Neural cell (in vitro differentiated cells): ENCODE measurements around the gene MAPK1.

Experiments used
- CTCF ChIP-seq: fragments of 450-650 bp; IDR thresholded peaks from 2 replicates; pipeline ENCODE4 v1.5.1; 2014; ENCODE audit warnings: antibody characterized with exemption, mild to moderate bottlenecking, moderate library complexity; ENCODE audit not compliant: poor library complexity, severe bottlenecking
- EZH2 ChIP-seq: fragments of 200-600, 300-800 bp; shearing (Covaris generic), sonication (generic); IDR thresholded peaks from 2 replicates; pipeline ENCODE4 v1.6.1; 2014; ENCODE audit warnings: antibody characterized with exemption, low read length, borderline replicate concordance, mild to moderate bottlenecking; ENCODE audit not compliant: insufficient read depth, poor library complexity, severe bottlenecking
- MXI1 ChIP-seq: fragments of 450-650 bp; conservative IDR thresholded peaks from 2 replicates; pipeline ENCODE4 v1.6.1; 2014; ENCODE audit warnings: antibody characterized with exemption, mild to moderate bottlenecking; ENCODE audit not compliant: poor library complexity, severe bottlenecking
- RAD21 ChIP-seq: fragments of 450-650 bp; conservative IDR thresholded peaks from 2 replicates; pipeline ENCODE4 v1.6.1; 2014; ENCODE audit warnings: antibody characterized with exemption, mild to moderate bottlenecking, moderate library complexity
- REST ChIP-seq: IDR thresholded peaks from 2 replicates; pipeline ENCODE4 v1.6.1; 2012; ENCODE audit warnings: borderline replicate concordance
- SMC3 ChIP-seq: fragments of 450-650 bp; conservative IDR thresholded peaks from 2 replicates; pipeline ENCODE4 v1.6.1; 2014; ENCODE audit warnings: antibody characterized with exemption, mild to moderate bottlenecking, moderate library complexity; ENCODE audit not compliant: poor library complexity
- TAF1 ChIP-seq: IDR thresholded peaks from 2 replicates; pipeline ENCODE4 v1.6.1; 2012; ENCODE audit warnings: low read depth

GRCh38 chr22:21796863-21797262 lies 70.6 kb downstream of the MAPK1 start:
- TF ChIP-seq REST (no peak), CTCF (no peak), EZH2 (no peak), SMC3 (no peak), RAD21 (no peak), TAF1 (no peak), MXI1 (no peak)
